Measurements from ENCODE around the gene SAE1.

Gene SAE1

GRCh38 chr19:47168065-47168464 is 37.4 kb downstream of the SAE1 start:
- DNase-seq = no peak

GRCh38 chr19:47172666-47173455 is 42.2 kb downstream of the SAE1 start:
- no peak for DNase-seq

- no peak for DNase-seq
Measured at GRCh38 chr19:47176071-47176626, 45.5 kb downstream of the SAE1 start.

DNA sequence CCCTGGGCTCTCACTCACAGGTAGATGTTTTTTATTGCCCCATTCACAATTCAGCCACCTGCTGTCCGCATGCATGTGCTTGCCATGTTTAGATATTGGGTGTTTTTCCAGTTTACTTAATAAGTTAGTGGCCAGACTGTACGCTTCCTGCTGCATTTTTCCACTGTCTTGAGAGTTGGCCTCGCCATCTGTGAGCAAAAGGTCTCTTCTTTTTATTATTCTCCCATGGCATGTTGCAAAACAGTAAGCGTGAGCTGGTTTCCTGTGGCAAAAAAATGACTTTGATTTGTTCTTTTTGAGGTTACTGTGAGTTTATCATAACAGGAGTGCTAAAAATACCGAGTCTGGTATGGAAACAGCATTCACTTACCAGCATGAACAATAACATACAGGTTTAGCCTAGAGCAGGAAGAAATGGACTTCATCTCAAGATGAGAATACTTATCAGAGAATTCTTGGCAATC is 46.0 kb downstream of the SAE1 start:
- DNase-seq = no peak

GRCh38 chr19:47179653-47180310 is 49.1 kb downstream of the SAE1 start:
- no peak for DNase-seq

GRCh38 chr19:47183601-47184000 is 53.0 kb downstream of the SAE1 start:
- DNase-seq = no peak

DNA sequence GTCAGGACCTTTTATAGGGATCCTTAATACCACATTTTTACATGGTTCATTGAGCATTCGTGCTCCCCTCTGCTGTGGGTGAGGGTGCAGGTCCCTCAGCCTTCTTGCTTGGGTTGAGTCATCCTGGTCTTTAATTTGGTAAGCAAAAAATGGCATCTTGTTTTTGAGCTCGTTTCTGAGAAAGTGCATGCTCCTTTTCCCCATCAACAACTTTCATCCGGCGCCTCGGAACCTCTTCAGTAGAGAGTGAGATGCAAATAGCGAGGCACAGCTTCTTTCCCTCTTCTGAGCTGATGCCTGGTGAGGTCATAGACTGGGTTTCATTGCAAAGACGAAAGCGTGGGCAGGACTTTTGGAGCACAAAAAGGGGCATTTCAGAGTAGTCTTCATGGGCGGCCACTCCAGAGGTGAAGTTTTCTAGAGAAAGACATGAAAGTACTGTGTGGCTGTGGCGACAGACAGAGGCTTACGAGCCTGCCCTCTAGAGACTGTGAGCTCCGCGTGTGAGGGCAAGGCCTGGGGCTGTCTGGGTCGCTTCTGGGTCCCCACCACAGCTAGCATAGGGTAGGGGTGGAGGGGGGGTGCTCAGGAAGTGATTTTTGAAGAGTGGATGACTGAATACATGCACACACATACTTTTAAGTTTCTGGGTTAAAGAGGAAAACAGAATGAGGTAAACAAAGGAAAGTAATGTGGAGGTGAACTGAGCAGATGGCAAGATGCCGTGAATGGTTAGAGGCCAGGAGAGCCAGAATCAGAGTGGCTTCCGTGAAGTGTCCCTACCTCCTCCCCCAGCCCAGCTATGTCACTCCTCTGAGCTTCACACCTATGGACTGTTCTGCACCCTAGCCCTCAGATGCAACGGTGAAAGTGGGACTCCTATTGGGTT is 56.1 kb downstream of the SAE1 start:
- DNase-seq = no peak

GRCh38 chr19:47187335-47187655 is 56.7 kb downstream of the SAE1 start:
- DNase-seq = no peak

GRCh38 chr19:47187797-47188196 is 57.2 kb downstream of the SAE1 start:
- DNase-seq = no peak

DNA sequence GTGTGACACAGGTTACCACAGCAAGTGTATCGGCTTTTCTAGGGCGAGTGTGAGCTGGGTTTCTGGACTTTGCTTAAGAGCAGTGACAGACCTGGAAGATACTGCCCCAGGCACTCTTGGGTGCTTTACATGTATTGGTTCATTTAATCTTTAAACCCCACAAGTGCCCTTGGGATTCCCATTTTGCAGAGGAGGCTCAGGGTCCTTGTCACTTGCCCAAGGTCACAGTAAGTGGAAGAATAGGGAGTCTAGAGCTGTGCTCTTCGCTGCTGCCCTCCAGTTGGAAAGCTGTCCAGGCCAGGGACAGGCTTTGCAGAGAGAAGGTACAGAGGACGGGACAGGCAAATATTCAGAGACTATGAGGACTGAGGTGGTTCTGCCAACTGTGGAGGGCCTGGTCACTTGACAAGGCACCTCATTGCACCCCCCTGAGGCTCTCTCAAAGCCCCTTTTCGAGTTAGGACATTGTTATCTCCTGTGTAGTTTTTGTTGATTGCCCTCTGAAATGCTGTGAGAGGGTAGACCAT is 57.9 kb downstream of the SAE1 start:
- no peak for DNase-seq

- no peak for DNase-seq
Measured at GRCh38 chr19:47190167-47190727, 59.6 kb downstream of the SAE1 start.

DNA sequence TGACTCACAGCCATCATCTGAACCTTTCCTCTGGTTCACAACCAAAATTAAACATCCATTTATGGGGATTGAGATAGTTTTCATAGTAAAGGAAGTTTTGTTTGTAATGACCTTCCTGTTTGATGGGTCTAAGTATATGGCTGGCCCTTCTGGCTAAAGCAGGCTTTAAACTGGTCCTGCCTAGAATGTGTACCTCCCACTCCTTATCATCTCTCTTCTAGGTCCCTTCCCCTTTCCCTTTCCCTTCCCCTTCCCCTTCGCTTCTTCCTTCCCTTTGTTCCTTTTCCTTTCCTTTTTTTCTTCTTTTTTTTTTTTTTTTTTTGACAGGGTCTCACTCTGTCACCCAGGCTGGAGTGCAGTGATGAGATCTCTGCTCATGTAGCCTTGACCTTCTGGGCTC is 64.8 kb downstream of the SAE1 start:
- DNase-seq = no peak

- DNase-seq = no peak
Measured at GRCh38 chr19:47197141-47197540, 66.5 kb downstream of the SAE1 start.

DNA sequence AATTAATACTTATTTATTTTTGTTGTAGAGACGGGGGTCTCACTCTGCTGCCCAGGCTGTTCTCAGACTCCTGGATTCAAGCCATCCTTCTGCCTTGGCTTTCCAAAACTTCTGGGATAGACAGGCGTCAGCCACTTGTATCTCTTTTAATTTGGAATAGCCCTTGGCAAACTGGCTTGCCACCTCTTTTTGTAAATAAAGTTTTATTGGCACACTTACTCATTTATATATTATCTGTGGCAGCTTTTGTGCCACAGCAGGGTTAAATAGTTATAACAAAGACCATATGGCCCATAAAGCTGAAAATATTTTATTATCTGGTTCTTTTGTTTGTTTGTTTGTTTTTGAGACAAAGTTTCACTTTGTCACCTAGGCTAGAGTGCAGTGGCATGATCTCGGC is 69.9 kb downstream of the SAE1 start:
- DNase-seq = no peak

DNA sequence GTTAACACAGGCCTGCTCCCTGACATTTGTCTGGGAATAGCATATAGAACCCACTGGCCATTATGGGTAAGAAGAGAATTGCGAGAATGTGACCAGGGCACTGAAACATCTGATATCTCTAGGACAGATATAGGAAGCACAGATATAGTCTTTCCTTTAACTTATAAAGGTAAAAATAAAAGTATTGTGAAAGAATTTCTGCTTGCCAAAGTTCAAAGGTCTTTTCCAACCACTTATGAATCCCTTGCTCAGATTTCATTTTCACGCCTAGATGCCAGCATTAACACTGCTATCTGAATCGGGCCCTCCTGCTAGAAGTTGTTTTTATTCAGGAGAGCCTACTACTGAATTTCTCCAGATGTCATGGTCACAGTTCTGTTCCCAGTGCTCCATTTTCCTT is 72.6 kb downstream of the SAE1 start:
- DNase-seq = no peak

GRCh38 chr19:47209319-47210179 is 78.9 kb downstream of the SAE1 start:
- no peak for DNase-seq

GRCh38 chr19:47210180-47210490 is 79.5 kb downstream of the SAE1 start:
- DNase-seq = no peak

GRCh38 chr19:47210689-47211316 is 80.2 kb downstream of the SAE1 start:
- no peak for DNase-seq

- no peak for DNase-seq
Measured at GRCh38 chr19:47215581-47215980, 84.9 kb downstream of the SAE1 start.

DNA sequence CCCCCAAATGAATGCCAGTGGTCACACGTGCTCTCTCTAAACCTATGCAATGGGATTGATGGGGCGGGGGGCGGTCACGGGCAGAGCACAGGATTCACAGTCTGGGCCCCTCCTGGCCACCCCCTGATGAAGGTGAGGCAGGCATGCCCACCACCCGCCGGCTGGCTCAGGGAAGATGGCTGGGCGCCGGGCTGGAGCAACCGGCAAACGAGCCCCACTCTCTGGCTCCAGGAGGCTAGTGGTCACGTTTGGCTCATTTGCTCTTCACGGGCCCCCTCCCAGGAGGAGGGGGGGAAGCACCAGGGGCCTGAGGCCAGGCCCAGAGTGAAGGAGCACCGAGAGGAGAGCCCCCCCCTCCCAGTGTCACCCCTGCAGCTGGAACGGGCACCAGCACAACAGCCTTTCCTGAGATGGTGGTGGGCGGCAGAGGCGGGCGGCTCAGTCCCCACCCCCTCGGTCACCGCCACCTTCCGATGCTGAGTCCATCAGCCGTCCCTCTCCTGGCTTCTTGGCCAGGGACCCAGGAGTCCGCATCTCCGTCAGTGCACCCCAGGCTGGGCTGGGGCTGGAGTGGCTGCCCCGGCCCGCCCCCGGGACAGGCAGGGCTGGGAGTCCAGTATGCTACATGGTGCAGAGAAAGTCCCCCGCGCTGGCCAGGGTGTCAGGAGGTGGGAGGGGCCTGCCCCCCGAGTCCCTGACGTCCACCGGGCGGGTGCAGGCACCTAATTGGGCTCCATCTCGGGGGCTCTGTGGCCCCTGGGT is 90.6 kb downstream of the SAE1 start:
- DNase-seq = no peak

- no peak for DNase-seq
Measured at GRCh38 chr19:47221890-47222289, 91.3 kb downstream of the SAE1 start.

Measured in 8988T (cell line).